GM12878 (cell line): Measurements from ENCODE around the gene POLE3. TPM values are rescaled to one million over a fixed set of nuclear protein-coding genes. Genes with fewer than 3 reads are reported as not detected.
A peak's percentile ranks its signal among the peaks of the same experiment; 100 is the strongest.

Experiments
- ATF7 ChIP-seq: fragments of 450-650 bp; IDR thresholded peaks from 2 replicates; pipeline ENCODE4 v1.6.1; 2016; ENCODE audit warnings: low read depth, mild to moderate bottlenecking
- CREB1 ChIP-seq: IDR thresholded peaks from 2 replicates; pipeline ENCODE4 v1.6.1; 2012; ENCODE audit warnings: low read depth, mild to moderate bottlenecking, inconsistent platforms
- CREM ChIP-seq: IDR thresholded peaks from 2 replicates; pipeline ENCODE4 v1.6.1; 2014; ENCODE audit warnings: antibody characterized with exemption, low read depth
- ESRRA ChIP-seq: IDR thresholded peaks from 2 replicates; pipeline ENCODE4 v1.6.1; 2012; ENCODE audit warnings: mild to moderate bottlenecking, low read length, improper control_type of control experiment
- GABPA ChIP-seq: IDR thresholded peaks from 2 replicates; pipeline ENCODE4 v1.6.1; 2014; ENCODE audit warnings: antibody characterized with exemption, low read depth, mild to moderate bottlenecking, inconsistent platforms
- IKZF1 ChIP-seq: fragments of 450-650 bp; conservative IDR thresholded peaks from 2 replicates; pipeline ENCODE4 v1.6.1; 2017; ENCODE audit warnings: antibody characterized with exemption, mild to moderate bottlenecking
- MEF2B ChIP-seq: fragments of 450-650 bp; IDR thresholded peaks from 2 replicates; pipeline ENCODE4 v1.6.1; 2018; ENCODE audit warnings: mild to moderate bottlenecking, moderate library complexity; ENCODE audit not compliant: partially characterized antibody, poor library complexity, severe bottlenecking
- MTA2 ChIP-seq: fragments of 450-650 bp; IDR thresholded peaks from 2 replicates; pipeline ENCODE4 v1.6.1; 2016; ENCODE audit warnings: low read depth, mild to moderate bottlenecking, moderate library complexity
- MYB ChIP-seq: fragments of 150-350 bp; IDR thresholded peaks from 2 replicates; pipeline ENCODE4 v1.6.1; 2014; ENCODE audit warnings: mild to moderate bottlenecking, low read depth, low read length, borderline replicate concordance
- NRF1 ChIP-seq: conservative IDR thresholded peaks from 2 replicates; pipeline ENCODE4 v1.6.1; 2011; ENCODE audit warnings: mild to moderate bottlenecking, low read depth, low read length, improper control_type of control experiment
- PML ChIP-seq: IDR thresholded peaks from 2 replicates; pipeline ENCODE4 v1.6.1; 2012; ENCODE audit warnings: low read length, inconsistent platforms
- RCOR1 ChIP-seq: conservative IDR thresholded peaks from 2 replicates; pipeline ENCODE4 v1.6.1; 2012; ENCODE audit warnings: low read depth, low read length, improper control_type of control experiment
- SIN3A ChIP-seq: IDR thresholded peaks from 2 replicates; pipeline ENCODE4 v1.6.1; 2012; ENCODE audit warnings: low read depth, low read length, improper control_type of control experiment
- SMAD1 ChIP-seq: fragments of 450-650 bp; IDR thresholded peaks from 2 replicates; pipeline ENCODE4 v1.6.1; 2018; ENCODE audit warnings: mild to moderate bottlenecking, low read depth; ENCODE audit not compliant: partially characterized antibody
- SMAD5 ChIP-seq: IDR thresholded peaks from 2 replicates; pipeline ENCODE4 v1.6.1; 2016; ENCODE audit warnings: antibody characterized with exemption, low read depth
- SMC3 ChIP-seq: IDR thresholded peaks from 2 replicates; pipeline ENCODE4 v1.6.1; 2011; ENCODE audit warnings: low read length, improper control_type of control experiment, borderline replicate concordance
- SREBF2 ChIP-seq: IDR thresholded peaks from 2 replicates; pipeline ENCODE4 v1.6.1; 2012; ENCODE audit warnings: mild to moderate bottlenecking, low read length
- TBL1XR1 ChIP-seq: IDR thresholded peaks from 2 replicates; pipeline ENCODE4 v1.6.1; 2012; ENCODE audit warnings: low read depth, low read length, improper control_type of control experiment
- TCF3 ChIP-seq: IDR thresholded peaks from 2 replicates; pipeline ENCODE4 v1.6.1; 2012; ENCODE audit warnings: low read depth, mild to moderate bottlenecking, low read length, borderline replicate concordance; ENCODE audit not compliant: insufficient read depth
- ZNF207 ChIP-seq: fragments of 450-650 bp; IDR thresholded peaks from 2 replicates; pipeline ENCODE4 v1.6.1; 2014; ENCODE audit warnings: antibody characterized with exemption, mild to moderate bottlenecking, borderline replicate concordance
- polyA plus RNA-seq, 11 experiments: library from polyadenylated mRNA; depleted of rRNA in 4 of 11; unstranded in 6 of 11; stranded (reverse) in 5 of 11; fragments of >200 nt; fragmentation: Nextera tagmentation in 4 of 11; fragmentation: Illumina TruSeq in 1 of 11; extraction: Ambion mirVana in 4 of 11; extraction: Trizol in 1 of 11; gene quantifications; 1 replicate in 1 of 11; 2 replicates in 10 of 11; pipeline versions ENCODE4 v1.2.1 to v1.2.3, GENCODE V29; 2011 to 2016; ENCODE audit warnings: inconsistent platforms in 2 of 11, missing spikeins in 2 of 11, low read depth in 1 of 11
- total RNA-seq, 4 experiments: library from RNA; depleted of rRNA in 3 of 4; stranded (reverse); fragments of >200 nt in 3 of 4; fragmentation: Illumina TruSeq in 1 of 4; extraction: Trizol in 1 of 4; gene quantifications; 2 replicates each; pipeline versions ENCODE4 v1.2.1 to v1.2.3, GENCODE V29; 2013 to 2021
- TF ChIP-seq, protein P1 (sequence below): fragments of 450-650 bp; IDR thresholded peaks from 2 replicates; pipeline ENCODE4 v1.6.1; 2017; ENCODE audit warnings: low read depth, mild to moderate bottlenecking, moderate library complexity
- TF ChIP-seq, protein P2 (sequence below): IDR thresholded peaks from 2 replicates; pipeline ENCODE4 v1.6.1; 2011; ENCODE audit warnings: borderline replicate concordance, low read depth, mild to moderate bottlenecking, moderate library complexity, mixed read lengths, low read length; ENCODE audit not compliant: insufficient read depth; ENCODE audit errors: extremely low read length
- TF ChIP-seq, protein P3 (sequence below): IDR thresholded peaks from 2 replicates; pipeline ENCODE4 v1.6.1; 2012; ENCODE audit warnings: low read depth, low read length, improper control_type of control experiment
- TF ChIP-seq, protein P4 (sequence below): fragments of 150-350 bp; IDR thresholded peaks from 2 replicates; pipeline ENCODE4 v1.6.1; 2016; ENCODE audit warnings: low read depth, low read length

POLE3 gene
- total and polyA plus RNA-seq, 10 of the 15 experiments (the other 5 are each of a cell fraction or from before 2014, with no cell fraction given), result 40.8 to 116 (median 80.2) TPM

DNA sequence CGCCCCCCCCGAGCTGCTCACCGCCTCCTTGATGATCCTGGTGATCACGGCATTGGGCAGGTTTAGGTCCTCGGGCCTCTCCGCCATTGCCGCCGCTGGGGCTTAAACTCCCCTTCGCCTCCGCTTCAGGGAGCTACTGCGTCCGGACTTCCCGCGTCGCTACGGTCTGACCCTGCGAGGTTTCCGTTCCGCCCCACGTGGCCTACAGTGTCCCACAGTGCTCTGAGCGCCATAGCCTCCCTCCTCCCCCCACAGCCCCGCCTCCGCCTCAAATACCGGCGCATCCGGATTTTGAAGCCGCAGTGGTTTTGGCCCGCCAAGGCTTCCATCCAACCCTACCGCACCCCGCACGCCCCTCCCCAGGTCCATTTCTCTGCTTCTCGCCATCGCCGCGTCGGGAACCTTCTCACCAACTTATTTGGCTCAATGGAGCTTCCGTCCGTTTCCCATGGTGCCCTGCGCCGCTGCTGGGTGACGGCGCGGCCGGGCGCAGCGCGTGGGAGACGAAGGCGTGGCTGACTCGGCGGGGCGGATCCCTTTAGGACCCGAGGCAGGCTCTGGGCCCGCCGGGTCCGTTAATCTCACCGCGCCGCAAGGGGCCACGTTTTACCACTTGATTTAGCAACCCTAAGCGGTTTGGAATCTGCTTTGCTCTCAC is at the start of gene POLE3, which contains the start of gene C9orf43 (continued):
- TF ChIP-seq CREM, result peak; percentile 77; the same call in 1 of the 2 replicates
- TF ChIP-seq TBL1XR1, result peak; percentile 30
- peak; percentile 78; the same call in 1 of the 2 replicates for TF ChIP-seq MYB
- peak; percentile 87 for TF ChIP-seq IKZF1
- peak; percentile 89; the same call in 1 of the 2 replicates for TF ChIP-seq ZNF207
- TF ChIP-seq, protein P1, sequence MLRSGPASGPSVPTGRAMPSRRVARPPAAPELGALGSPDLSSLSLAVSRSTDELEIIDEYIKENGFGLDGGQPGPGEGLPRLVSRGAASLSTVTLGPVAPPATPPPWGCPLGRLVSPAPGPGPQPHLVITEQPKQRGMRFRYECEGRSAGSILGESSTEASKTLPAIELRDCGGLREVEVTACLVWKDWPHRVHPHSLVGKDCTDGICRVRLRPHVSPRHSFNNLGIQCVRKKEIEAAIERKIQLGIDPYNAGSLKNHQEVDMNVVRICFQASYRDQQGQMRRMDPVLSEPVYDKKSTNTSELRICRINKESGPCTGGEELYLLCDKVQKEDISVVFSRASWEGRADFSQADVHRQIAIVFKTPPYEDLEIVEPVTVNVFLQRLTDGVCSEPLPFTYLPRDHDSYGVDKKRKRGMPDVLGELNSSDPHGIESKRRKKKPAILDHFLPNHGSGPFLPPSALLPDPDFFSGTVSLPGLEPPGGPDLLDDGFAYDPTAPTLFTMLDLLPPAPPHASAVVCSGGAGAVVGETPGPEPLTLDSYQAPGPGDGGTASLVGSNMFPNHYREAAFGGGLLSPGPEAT, result peak; percentile 99
- TF ChIP-seq, protein P2, sequence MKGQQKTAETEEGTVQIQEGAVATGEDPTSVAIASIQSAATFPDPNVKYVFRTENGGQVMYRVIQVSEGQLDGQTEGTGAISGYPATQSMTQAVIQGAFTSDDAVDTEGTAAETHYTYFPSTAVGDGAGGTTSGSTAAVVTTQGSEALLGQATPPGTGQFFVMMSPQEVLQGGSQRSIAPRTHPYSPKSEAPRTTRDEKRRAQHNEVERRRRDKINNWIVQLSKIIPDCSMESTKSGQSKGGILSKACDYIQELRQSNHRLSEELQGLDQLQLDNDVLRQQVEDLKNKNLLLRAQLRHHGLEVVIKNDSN, result peak; percentile 92
- TF ChIP-seq MTA2, result no peak
- peak; percentile 51 for TF ChIP-seq SMAD5
- no peak for TF ChIP-seq SMC3
- peak; percentile 71 for TF ChIP-seq MEF2B
- TF ChIP-seq SIN3A, result peak; percentile 96
- no peak for TF ChIP-seq TCF3
- peak; percentile 31; the same call in 1 of the 2 replicates for TF ChIP-seq NRF1
- no peak for TF ChIP-seq SREBF2
- peak; percentile 94; the same call in 1 of the 2 replicates for TF ChIP-seq PML
- TF ChIP-seq RCOR1, result no peak
- TF ChIP-seq, protein P3, sequence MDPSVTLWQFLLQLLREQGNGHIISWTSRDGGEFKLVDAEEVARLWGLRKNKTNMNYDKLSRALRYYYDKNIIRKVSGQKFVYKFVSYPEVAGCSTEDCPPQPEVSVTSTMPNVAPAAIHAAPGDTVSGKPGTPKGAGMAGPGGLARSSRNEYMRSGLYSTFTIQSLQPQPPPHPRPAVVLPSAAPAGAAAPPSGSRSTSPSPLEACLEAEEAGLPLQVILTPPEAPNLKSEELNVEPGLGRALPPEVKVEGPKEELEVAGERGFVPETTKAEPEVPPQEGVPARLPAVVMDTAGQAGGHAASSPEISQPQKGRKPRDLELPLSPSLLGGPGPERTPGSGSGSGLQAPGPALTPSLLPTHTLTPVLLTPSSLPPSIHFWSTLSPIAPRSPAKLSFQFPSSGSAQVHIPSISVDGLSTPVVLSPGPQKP, result peak; percentile 58
- TF ChIP-seq ESRRA, result peak; percentile 12; the same call in 1 of the 2 replicates
- TF ChIP-seq GABPA, result 0 out of 2 replicates have a peak, but pooled peaks have one; percentile 43
- peak; percentile 51 for TF ChIP-seq SMAD1
- TF ChIP-seq, protein P4, sequence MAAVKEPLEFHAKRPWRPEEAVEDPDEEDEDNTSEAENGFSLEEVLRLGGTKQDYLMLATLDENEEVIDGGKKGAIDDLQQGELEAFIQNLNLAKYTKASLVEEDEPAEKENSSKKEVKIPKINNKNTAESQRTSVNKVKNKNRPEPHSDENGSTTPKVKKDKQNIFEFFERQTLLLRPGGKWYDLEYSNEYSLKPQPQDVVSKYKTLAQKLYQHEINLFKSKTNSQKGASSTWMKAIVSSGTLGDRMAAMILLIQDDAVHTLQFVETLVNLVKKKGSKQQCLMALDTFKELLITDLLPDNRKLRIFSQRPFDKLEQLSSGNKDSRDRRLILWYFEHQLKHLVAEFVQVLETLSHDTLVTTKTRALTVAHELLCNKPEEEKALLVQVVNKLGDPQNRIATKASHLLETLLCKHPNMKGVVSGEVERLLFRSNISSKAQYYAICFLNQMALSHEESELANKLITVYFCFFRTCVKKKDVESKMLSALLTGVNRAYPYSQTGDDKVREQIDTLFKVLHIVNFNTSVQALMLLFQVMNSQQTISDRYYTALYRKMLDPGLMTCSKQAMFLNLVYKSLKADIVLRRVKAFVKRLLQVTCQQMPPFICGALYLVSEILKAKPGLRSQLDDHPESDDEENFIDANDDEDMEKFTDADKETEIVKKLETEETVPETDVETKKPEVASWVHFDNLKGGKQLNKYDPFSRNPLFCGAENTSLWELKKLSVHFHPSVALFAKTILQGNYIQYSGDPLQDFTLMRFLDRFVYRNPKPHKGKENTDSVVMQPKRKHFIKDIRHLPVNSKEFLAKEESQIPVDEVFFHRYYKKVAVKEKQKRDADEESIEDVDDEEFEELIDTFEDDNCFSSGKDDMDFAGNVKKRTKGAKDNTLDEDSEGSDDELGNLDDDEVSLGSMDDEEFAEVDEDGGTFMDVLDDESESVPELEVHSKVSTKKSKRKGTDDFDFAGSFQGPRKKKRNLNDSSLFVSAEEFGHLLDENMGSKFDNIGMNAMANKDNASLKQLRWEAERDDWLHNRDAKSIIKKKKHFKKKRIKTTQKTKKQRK, result no peak
- peak; percentile 85 for TF ChIP-seq CREB1
- TF ChIP-seq ATF7, result peak; percentile 66
